Measurements from ENCODE around the gene STXBP6. TPM values are rescaled to one million over a fixed set of nuclear protein-coding genes. Genes with fewer than 3 reads are reported as not detected.
"Not testable (repeated sequence)": the region's sequence is repeated elsewhere in the genome, so short reads cannot be mapped to it uniquely, and the experiment has no call there.

STXBP6 gene
- total RNA-seq, 2 experiments from 2014 or later = not detected

DNA sequence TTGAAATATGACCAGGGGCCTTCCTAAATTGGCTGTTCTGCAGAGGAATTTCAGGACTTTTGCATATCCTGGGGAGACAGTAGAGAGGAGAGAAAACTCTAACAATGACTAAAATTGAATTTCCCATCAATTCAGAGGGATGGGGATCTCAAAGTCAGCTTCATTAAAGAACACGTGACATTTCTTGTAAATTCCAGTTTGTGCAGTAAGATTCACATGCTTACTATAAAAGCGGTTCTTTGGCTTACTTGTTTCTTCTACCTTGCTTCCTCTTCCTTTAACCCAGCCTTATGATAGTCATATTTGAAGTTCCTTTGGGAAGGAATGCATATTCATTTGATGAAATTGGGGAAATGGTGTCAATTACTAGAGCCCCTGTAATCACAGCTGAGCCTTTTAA is 272.3 kb downstream of the STXBP6 start:
- ATAC-seq (ENCODE audit: poor library complexity) = no peak
- no peak overlapping the region for H3K4me3 Mint-ChIP-seq
- TF ChIP-seq CTCF (IDR thresholded peaks at IDR 0.05) = no peak
- Histone ChIP-seq H3K4me3 (ENCODE audit: low read length) (no peak overlapping the region), H3K27me3 (ENCODE audit: control insufficient read depth in 1 of 2, insufficient read depth in 2 of 2, low read length in 2 of 2) (peaks cover 0 to 4% of the 10 kb centered on the region in 2 experiments), H3K27ac (ENCODE audit: low read depth in 1 of 2, low read length in 2 of 2) (no peak overlapping the region), H3K36me3 (ENCODE audit: insufficient read depth, low read length) (no peaks in the 10 kb centered on the region), H3K9me3 (ENCODE audit: control insufficient read depth in 1 of 2, insufficient read depth in 1 of 2, low read length in 2 of 2) (no peaks in the 10 kb centered on the region), H3K4me1 (ENCODE audit: insufficient read depth, low read length) (no peaks in the 10 kb centered on the region)
- ChIA-PET POLR2A (interaction anchor here (0.6 kb wide), 1 partner anchor 667 kb away, joined by 3 read pairs; no protein-coding TSS in a partner anchor), CTCF (no interaction called here)
- DNase-seq = no peak
- no peaks in the 10 kb centered on the region for H3K36me3 Mint-ChIP-seq (ENCODE audit: low read depth)
- no peaks in the 10 kb centered on the region for H3K9me3 Mint-ChIP-seq
- no peak overlapping the region for H3K27ac Mint-ChIP-seq
- H3K27me3 Mint-ChIP-seq = peaks cover 24% of the 10 kb centered on the region
- intact Hi-C loops (cut with DNase I, micrococcal nuclease) = no loop called here
- H3K4me1 Mint-ChIP-seq (ENCODE audit: low read depth) = no peaks in the 10 kb centered on the region

- Histone ChIP-seq H3K27ac (ENCODE audit: low read depth in 1 of 2, low read length in 2 of 2) (no peak overlapping the region), H3K4me3 (ENCODE audit: low read length) (no peak overlapping the region), H3K9me3 (ENCODE audit: control insufficient read depth in 1 of 2, insufficient read depth in 1 of 2, low read length in 2 of 2) (no peaks in the 10 kb centered on the region), H3K36me3 (ENCODE audit: insufficient read depth, low read length) (no peaks in the 10 kb centered on the region), H3K4me1 (ENCODE audit: insufficient read depth, low read length) (no peaks in the 10 kb centered on the region), H3K27me3 (ENCODE audit: control insufficient read depth in 1 of 2, insufficient read depth in 2 of 2, low read length in 2 of 2) (peaks cover 0 to 4% of the 10 kb centered on the region in 2 experiments)
- CTCF ChIA-PET = interaction anchor here (0.7 kb wide), 1 partner anchor 172 kb away, joined by 3 read pairs; no protein-coding TSS in a partner anchor
- Mint-ChIP-seq H3K36me3 (ENCODE audit: low read depth) (no peaks in the 10 kb centered on the region), H3K9me3 (no peaks in the 10 kb centered on the region), H3K27ac (no peak overlapping the region), H3K4me1 (ENCODE audit: low read depth) (no peaks in the 10 kb centered on the region), H3K27me3 (peaks cover 41% of the 10 kb centered on the region), H3K4me3 (no peak overlapping the region)
- no peak for ATAC-seq (ENCODE audit: poor library complexity)
- intact Hi-C loops (cut with DNase I, micrococcal nuclease) = no loop called here
- DNase-seq = no peak
- POLR2A ChIA-PET = no interaction called here
- no peak for TF ChIP-seq CTCF (IDR thresholded peaks at IDR 0.05)
Measured at GRCh38 chr14:24775950-24776349, 274.0 kb downstream of the STXBP6 start.

GRCh38 chr14:24774187-24774915 is 275.6 kb downstream of the STXBP6 start:
- H3K4me1 Mint-ChIP-seq (ENCODE audit: low read depth) = no peaks in the 10 kb centered on the region
- H3K4me1 ChIP-seq (ENCODE audit: insufficient read depth, low read length) = no peaks in the 10 kb centered on the region
- no peak overlapping the region for H3K4me3 Mint-ChIP-seq
- ATAC-seq (ENCODE audit: poor library complexity) = no peak
- intact Hi-C loops (cut with DNase I, micrococcal nuclease) = no loop called here
- no peaks in the 10 kb centered on the region for H3K9me3 Mint-ChIP-seq
- POLR2A ChIA-PET = no interaction called here
- H3K27ac ChIP-seq (ENCODE audit: low read depth in 1 of 2, low read length in 2 of 2) = no peak overlapping the region
- no peak overlapping the region for H3K27ac Mint-ChIP-seq
- H3K9me3 ChIP-seq (ENCODE audit: control insufficient read depth in 1 of 2, insufficient read depth in 1 of 2, low read length in 2 of 2) = no peaks in the 10 kb centered on the region
- H3K36me3 Mint-ChIP-seq (ENCODE audit: low read depth) = no peaks in the 10 kb centered on the region
- H3K36me3 ChIP-seq (ENCODE audit: insufficient read depth, low read length) = no peaks in the 10 kb centered on the region
- no peak overlapping the region for H3K4me3 ChIP-seq (ENCODE audit: low read length)
- CTCF ChIA-PET = no interaction called here
- DNase-seq = no peak
- peaks cover 57% of the 10 kb centered on the region for H3K27me3 Mint-ChIP-seq
- H3K27me3 ChIP-seq (ENCODE audit: control insufficient read depth in 1 of 2, insufficient read depth in 2 of 2, low read length in 2 of 2) = peaks cover 0 to 4% of the 10 kb centered on the region in 2 experiments
- no peak for TF ChIP-seq CTCF (IDR thresholded peaks at IDR 0.05)

GRCh38 chr14:24773564-24773963 is 276.4 kb downstream of the STXBP6 start:
- H3K4me3 Mint-ChIP-seq; H3K36me3 ChIP-seq (ENCODE audit: insufficient read depth, low read length); CTCF ChIA-PET; H3K36me3 Mint-ChIP-seq (ENCODE audit: low read depth); H3K27me3 ChIP-seq (ENCODE audit: control insufficient read depth in 1 of 2, insufficient read depth in 2 of 2, low read length in 2 of 2); H3K27ac Mint-ChIP-seq; H3K4me1 ChIP-seq (ENCODE audit: insufficient read depth, low read length); H3K9me3 Mint-ChIP-seq; H3K27ac ChIP-seq (ENCODE audit: low read depth in 1 of 2, low read length in 2 of 2); H3K4me3 ChIP-seq (ENCODE audit: low read length); POLR2A ChIA-PET; ATAC-seq (ENCODE audit: poor library complexity); H3K9me3 ChIP-seq (ENCODE audit: control insufficient read depth in 1 of 2, insufficient read depth in 1 of 2, low read length in 2 of 2); H3K4me1 Mint-ChIP-seq (ENCODE audit: low read depth); DNase-seq; intact Hi-C loops (cut with DNase I, micrococcal nuclease): not testable (repeated sequence)
- peaks cover 61% of the 10 kb centered on the region for H3K27me3 Mint-ChIP-seq

Measured in CD4-positive, alpha-beta T cell (primary cell).